Superior temporal gyrus (tissue), 1 donor: ENCODE data around the gene NHERF2.
A peak's percentile ranks its signal among the peaks of the same experiment; 100 is the strongest.

ENCODE experiments used
- DNase-seq: peaks from one replicate; pipeline ENCODE4 v3.0.0-alpha.2; 2016; ENCODE audit errors: extremely low spot score

Gene NHERF2

DNA sequence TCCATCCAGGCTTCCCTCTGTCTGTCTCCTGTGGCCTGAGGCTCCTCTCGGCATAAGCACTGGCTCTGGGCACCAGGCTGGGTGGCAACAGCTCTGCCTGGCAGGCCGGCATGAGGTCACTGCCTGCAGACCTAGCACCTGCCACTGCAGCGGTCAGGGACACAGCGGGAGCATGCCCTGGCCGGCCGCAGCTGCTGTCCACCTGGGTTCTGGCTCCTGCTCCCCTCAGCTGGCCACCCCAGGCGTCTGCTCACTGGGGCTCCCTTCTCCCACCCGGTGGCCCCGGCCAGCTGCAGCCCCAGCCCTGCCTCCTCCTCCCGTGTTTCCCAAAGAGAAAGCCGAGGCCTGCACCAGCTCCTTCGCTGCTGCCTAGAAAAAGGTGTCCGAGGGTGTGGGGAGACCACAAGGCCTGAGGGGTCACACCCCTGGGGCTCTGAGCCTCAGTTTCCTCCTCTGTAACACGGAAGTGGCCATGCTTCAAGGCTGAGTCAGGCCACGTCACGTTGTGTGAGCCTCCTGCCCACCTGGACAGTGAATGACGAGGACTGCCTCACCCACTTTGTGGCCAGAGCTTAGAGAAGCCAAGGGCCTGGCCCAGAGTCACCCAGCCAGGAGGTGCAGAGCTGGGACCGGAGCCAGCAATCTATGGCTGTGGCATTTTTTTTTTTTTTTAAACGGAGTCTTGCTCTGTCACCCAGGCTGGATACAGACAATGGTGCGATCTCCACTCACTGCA, 14.3 kb downstream of the NHERF2 start:
- no peak for DNase-seq

DNA sequence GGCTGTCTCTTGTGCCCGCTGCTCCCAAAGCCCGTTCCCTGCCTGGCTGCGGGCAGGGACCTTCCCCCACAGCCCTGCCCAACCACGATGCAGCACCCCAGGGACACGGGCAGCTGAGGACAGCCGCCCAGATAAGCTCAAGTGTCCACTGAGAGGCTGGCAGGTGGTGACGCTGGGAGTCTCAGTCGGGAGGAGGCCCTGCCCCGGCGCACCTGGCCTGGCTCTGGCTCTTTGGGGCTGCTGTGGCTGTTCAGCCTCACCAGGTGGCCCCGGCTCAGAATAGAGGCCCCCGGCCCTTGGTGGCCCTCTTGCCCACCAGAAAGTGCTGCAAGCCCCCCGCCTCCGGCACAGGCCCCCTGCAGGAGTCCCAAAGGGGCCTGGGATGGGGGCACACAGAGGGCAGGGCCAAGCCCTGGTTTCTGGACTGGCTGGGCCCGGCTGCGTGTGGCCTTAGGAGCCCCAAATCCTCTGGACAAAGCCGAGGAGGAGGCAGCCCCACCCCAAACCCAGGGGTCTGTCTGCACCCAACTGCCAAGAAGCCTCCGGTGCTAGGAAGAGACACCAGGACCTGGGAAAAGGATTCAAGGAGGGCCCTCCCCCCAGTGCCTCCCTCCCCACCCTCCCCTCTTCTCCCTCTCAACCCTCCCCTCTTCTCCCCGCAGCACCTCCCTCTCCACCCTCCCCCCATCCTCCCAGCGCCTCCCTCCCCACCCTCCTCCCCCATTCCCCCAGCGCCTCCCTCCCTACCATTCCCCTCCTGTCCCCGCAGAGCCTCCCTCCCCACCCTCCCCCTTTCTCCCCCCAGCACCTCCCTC, 15.7 kb downstream of the NHERF2 start:
- no peak for DNase-seq

- DNase-seq = no peak
Observed at GRCh38 chr16:2042986-2043666, 16.4 kb downstream of the NHERF2 start.

GRCh38 chr16:2043667-2044451, 17.2 kb downstream of the NHERF2 start:
- peak; percentile 27 for DNase-seq

GRCh38 chr16:2044541-2044940, 17.8 kb downstream of the NHERF2 start:
- no peak for DNase-seq

- DNase-seq = no peak
Observed at GRCh38 chr16:2045965-2046892, 19.5 kb downstream of the NHERF2 start.

- DNase-seq = no peak
Observed at GRCh38 chr16:2046893-2047329, 20.2 kb downstream of the NHERF2 start.

- DNase-seq = peak; percentile 98
Observed at GRCh38 chr16:2047330-2048115, 20.8 kb downstream of the NHERF2 start, which contains the start of the genes NTHL1 and TSC2. Gene NTHL1, minus strand, starts transcription at chr16:2047834. Its CDS starts 11 bp downstream, at chr16:2047823. Gene TSC2, plus strand, starts transcription at chr16:2047985. Its CDS starts 631 bp downstream, at chr16:2048616.

- DNase-seq = no peak
Observed at GRCh38 chr16:2048116-2048543, 21.4 kb downstream of the NHERF2 start.

- no peak for DNase-seq
Observed at GRCh38 chr16:2053211-2053610, 26.5 kb downstream of the NHERF2 start.

DNA sequence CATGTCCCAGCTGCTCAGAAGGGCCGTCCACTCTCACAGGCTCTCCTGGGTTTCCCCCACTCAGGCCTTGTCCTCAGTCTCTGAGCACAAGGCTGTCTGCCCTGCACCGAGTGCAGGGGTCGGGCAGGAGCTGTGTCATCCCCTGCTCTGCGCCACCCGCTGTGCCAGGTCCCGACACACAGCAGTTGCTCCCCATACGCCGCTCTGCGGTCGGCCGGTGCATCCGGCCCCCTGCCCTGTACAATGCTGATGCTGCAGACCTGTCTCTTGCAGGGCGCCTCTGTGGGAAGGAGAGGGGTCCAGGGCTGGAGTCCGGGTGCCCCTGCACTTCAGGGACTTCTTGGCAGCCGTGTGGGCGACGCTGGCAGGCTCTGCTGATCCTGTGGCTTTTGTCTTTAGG, 27.2 kb downstream of the NHERF2 start:
- DNase-seq = no peak

- no peak for DNase-seq
Observed at GRCh38 chr16:2054543-2055245, 28.0 kb downstream of the NHERF2 start.

DNA sequence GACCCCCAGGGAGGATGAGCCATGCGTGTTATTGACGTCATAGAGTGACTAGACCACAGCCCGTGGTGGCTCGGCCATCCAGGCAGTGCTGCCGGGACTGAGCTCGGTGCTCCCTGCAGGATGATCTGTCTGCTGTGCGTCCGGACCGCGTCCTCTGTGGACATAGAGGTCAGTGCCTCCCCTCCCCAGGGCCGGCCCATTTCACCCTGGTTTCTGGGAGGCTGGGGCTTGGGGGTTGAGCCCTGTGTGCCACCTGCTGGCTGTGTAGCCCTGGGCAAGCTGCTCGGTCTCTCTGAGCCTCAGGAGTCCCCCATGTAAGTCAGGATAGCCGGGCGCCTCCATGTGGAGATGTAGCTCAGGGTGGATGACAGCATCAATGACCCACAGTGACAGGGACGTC, 29.4 kb downstream of the NHERF2 start:
- DNase-seq = peak; percentile 19

GRCh38 chr16:2056681-2057407, 30.1 kb downstream of the NHERF2 start:
- peak; percentile 44 for DNase-seq

DNA sequence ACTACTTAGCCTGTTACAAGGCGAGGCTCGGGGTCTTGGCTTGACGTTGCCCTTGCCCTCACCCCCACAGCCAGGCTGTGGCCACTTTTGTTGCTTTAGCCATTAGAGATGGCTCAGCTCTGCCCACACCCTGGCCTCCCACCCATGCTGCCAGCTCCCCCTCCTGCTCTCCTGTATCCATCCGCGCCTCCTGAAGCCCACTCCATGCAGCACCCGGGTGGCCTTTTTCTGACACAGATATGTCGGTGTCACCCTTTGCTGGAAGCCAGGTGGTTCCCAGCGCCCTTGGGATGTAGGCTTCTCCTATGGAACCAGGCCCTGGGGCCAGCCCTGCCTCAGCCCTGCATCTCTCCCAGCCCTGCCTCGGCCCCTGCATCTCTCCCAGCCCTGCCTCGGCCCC, 30.7 kb downstream of the NHERF2 start:
- DNase-seq = no peak

DNA sequence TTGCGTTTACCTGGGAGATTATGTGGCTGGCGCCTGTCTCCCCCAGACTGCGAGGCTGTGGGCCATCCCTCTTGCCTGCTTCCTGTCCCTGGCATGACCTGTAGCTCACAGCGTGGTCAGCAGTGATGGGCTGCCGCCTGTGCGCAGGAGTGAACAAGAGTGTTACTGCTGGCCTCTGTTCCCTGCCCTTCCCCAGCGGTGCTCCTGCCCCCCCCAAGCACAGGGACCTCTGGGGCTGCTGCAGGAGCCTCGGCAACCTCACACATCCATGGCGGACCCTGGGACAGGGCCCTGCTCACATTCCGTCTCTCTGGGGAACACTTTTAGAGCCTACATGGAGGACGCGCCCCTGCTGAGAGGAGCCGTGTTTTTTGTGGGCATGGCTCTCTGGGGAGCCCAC, 31.7 kb downstream of the NHERF2 start:
- no peak for DNase-seq

DNA sequence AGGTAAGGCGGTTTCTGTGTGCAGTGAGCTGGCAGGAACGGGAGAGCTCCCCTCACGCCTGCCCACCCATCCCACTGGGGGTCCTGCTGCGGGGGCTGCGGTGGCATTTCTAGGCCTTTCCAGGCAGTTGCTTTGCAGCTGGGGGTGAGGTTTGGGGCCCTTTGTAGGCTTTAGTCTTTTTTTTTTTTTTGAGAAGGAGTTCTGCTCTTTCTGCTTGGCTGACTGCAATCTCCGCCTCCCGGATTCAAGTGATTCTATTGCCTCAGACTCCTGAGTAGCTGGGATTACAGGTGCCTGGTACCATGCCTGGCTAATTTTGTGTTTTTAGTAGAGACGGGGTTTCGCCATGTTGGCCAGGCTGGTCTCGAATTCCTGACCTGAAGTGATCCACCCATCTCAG, 32.2 kb downstream of the NHERF2 start:
- DNase-seq = no peak

GRCh38 chr16:2060346-2060745, 33.6 kb downstream of the NHERF2 start:
- no peak for DNase-seq
